IPS-18c (cell line): ENCODE data around the gene CAMK2G.

Source experiments
- H3K4me3 ChIP-seq: 2 replicates; pipeline ENCODE4 v1.7.0; 2013; ENCODE audit warnings: low read depth, mild to moderate bottlenecking, low read length, moderate library complexity; ENCODE audit not compliant: insufficient read depth
- H3K9me3 ChIP-seq: one replicate; pipeline ENCODE4 v1.6.1; 2013; ENCODE audit warnings: mild to moderate bottlenecking, low read length, moderate library complexity; ENCODE audit not compliant: control insufficient read depth, insufficient read depth

Gene CAMK2G

DNA sequence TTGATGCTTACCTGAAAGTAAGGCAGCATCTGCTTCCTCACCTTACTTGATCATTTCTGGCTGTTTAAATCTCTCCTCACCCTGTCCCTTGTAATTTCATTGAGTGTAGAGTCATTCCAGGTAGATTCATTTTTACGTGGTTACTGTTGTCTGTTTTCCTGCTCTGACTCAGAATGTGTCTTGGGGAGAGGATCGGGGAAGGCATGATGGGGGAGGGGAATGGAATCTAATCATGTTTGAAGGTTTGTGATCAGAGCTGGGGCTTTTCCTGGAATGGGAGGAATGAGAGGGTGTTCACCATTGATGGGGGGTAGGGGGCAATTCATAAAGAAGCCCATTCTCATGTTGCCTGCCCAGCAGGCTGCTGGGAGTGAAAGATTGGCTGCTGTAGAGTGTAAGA, 111.4 kb downstream of the CAMK2G start:
- no peaks in the 10 kb centered on the region for H3K9me3 ChIP-seq
- H3K4me3 ChIP-seq = no peak overlapping the region
